GM23338 (cell line): ENCODE results near the gene DSG3. TPM values are rescaled to one million over a fixed set of nuclear protein-coding genes. Genes with fewer than 3 reads are reported as not detected.

Source experiments
- ATAC-seq: fragments of 200-7000 bp; cut with Tn5 transposase; 3 replicates; pipeline ENCODE4 v1.9.1; 2020
- DNase-seq: peaks from one replicate; pipeline ENCODE4 v3.0.0-alpha.2; 2015; ENCODE audit warnings: low spot score
- H2AFZ ChIP-seq: fragments of 200-600 bp; sonication (generic); 2 replicates; pipeline ENCODE4 v1.8.0; 2016; ENCODE audit warnings: antibody characterized with exemption, mild to moderate bottlenecking, moderate library complexity
- H3F3A ChIP-seq: fragments of 200-600 bp; sonication (generic); replicated peaks from 2 replicates; pipeline ENCODE4 v1.8.0; 2017; ENCODE audit warnings: antibody characterized with exemption, mixed run types, low read depth
- H3K27ac ChIP-seq: fragments of 200-600 bp; sonication (generic); 2 replicates; pipeline ENCODE4 v1.6.1; 2016; ENCODE audit warnings: low read depth
- H3K27me3 ChIP-seq: fragments of 200-600 bp; sonication (generic); 2 replicates; pipeline ENCODE4 v1.8.0; 2016; ENCODE audit warnings: mild to moderate bottlenecking, mixed run types, moderate library complexity; ENCODE audit not compliant: insufficient read depth
- H3K36me3 ChIP-seq: fragments of 200-600 bp; sonication (generic); 2 replicates; pipeline ENCODE4 v1.8.0; 2016; ENCODE audit warnings: mild to moderate bottlenecking; ENCODE audit not compliant: insufficient read depth
- H3K4me1 ChIP-seq: fragments of 200-600 bp; sonication (generic); 2 replicates; pipeline ENCODE4 v1.8.0; 2016; ENCODE audit warnings: mild to moderate bottlenecking, moderate library complexity; ENCODE audit not compliant: insufficient read depth
- H3K4me2 ChIP-seq: fragments of 200-600 bp; sonication (generic); 2 replicates; pipeline ENCODE4 v1.7.1; 2017; ENCODE audit warnings: mixed run types
- H3K4me3 ChIP-seq: fragments of 200-600 bp; sonication (generic); 2 replicates; pipeline ENCODE4 v1.6.1; 2016; ENCODE audit warnings: mixed run types
- H3K79me2 ChIP-seq: fragments of 200-600 bp; sonication (generic); replicated peaks from 2 replicates; pipeline ENCODE4 v1.8.0; 2017; ENCODE audit warnings: mild to moderate bottlenecking; ENCODE audit not compliant: insufficient read depth
- H3K9me2 ChIP-seq: fragments of 200-600 bp; sonication (generic); 2 replicates; pipeline ENCODE4 v1.8.0; 2017; ENCODE audit not compliant: insufficient read depth
- H4K20me1 ChIP-seq: fragments of 200-600 bp; sonication (generic); replicated peaks from 2 replicates; pipeline ENCODE4 v1.8.0; 2017; ENCODE audit warnings: mild to moderate bottlenecking; ENCODE audit not compliant: insufficient read depth
- H3K27ac Mint-ChIP-seq: 2 replicates; pipeline ENCODE4 v1.8.0; 2020; ENCODE audit warnings: inconsistent platforms, mild to moderate bottlenecking, moderate library complexity, mixed read lengths
- H3K27me3 Mint-ChIP-seq: 3 replicates; pipeline ENCODE4 v1.8.0; 2022; ENCODE audit warnings: low read depth, mild to moderate bottlenecking, moderate library complexity, mixed read lengths, inconsistent platforms; ENCODE audit not compliant: insufficient read depth, poor library complexity
- H3K36me3 Mint-ChIP-seq: 3 replicates; pipeline ENCODE4 v1.8.0; 2021; ENCODE audit warnings: low read depth, mild to moderate bottlenecking, inconsistent platforms, moderate library complexity, mixed read lengths
- H3K4me1 Mint-ChIP-seq: 3 replicates; pipeline ENCODE4 v1.8.0; 2020; ENCODE audit warnings: mild to moderate bottlenecking, inconsistent platforms, mixed read lengths
- H3K4me3 Mint-ChIP-seq: 3 replicates; pipeline ENCODE4 v1.8.0; 2021; ENCODE audit warnings: moderate library complexity, mild to moderate bottlenecking, inconsistent platforms, mixed read lengths
- H3K9me3 Mint-ChIP-seq: 3 replicates; pipeline ENCODE4 v1.8.0; 2020; ENCODE audit warnings: moderate library complexity, mild to moderate bottlenecking, inconsistent platforms, mixed read lengths
- NANOG ChIP-seq: IDR thresholded peaks from 2 replicates; pipeline ENCODE4 v1.6.1; 2016; ENCODE audit warnings: antibody characterized with exemption, borderline replicate concordance
- STAT1 ChIP-seq: IDR thresholded peaks from one replicate; pipeline ENCODE4 v1.6.1; 2016; ENCODE audit warnings: antibody characterized with exemption; ENCODE audit not compliant: unreplicated experiment
- ZNF114 ChIP-seq: fragments of 250-450 bp; sonication (Bioruptor Pico); IDR thresholded peaks from 2 replicates; pipeline ENCODE4 v1.5.0; 2020; ENCODE audit warnings: mild to moderate bottlenecking, moderate library complexity
- polyA plus RNA-seq: library from polyadenylated mRNA; unstranded; fragments of >200 nt; fragmentation: Nextera tagmentation; extraction: Ambion mirVana; gene quantifications from 2 replicates; pipeline ENCODE4 v1.2.1, GENCODE V29; 2016
- total RNA-seq: library from RNA; depleted of rRNA; stranded (reverse); fragments of >200 nt; shearing (Covaris generic); gene quantifications from 2 replicates; pipeline ENCODE4 v1.2.3, GENCODE V29; 2014
- TF ChIP-seq, protein P1 (sequence below): fragments of 250-450 bp; sonication (Bioruptor Pico); IDR thresholded peaks from 2 replicates; pipeline ENCODE4 v1.5.0; 2020; ENCODE audit warnings: mild to moderate bottlenecking, moderate library complexity
- TF ChIP-seq, protein P2 (sequence below), 2 experiments: fragments of 200-600 bp in 1 of 2; sonication (generic) in 1 of 2; conservative IDR thresholded peaks; 2 replicates each; pipeline versions ENCODE4 v1.5.1 to v1.6.1; 2016 to 2017; ENCODE audit warnings: antibody characterized with exemption in 2 of 2, low read depth in 2 of 2, mild to moderate bottlenecking in 2 of 2, moderate library complexity in 1 of 2

DSG3 gene
- total and polyA plus RNA-seq, 2 experiments from 2014 or later = 0.05 to 0.24 TPM

GRCh38 chr18:31428211-31428610 is 19.3 kb upstream of the DSG3 start (continued):
- TF ChIP-seq, protein P1, sequence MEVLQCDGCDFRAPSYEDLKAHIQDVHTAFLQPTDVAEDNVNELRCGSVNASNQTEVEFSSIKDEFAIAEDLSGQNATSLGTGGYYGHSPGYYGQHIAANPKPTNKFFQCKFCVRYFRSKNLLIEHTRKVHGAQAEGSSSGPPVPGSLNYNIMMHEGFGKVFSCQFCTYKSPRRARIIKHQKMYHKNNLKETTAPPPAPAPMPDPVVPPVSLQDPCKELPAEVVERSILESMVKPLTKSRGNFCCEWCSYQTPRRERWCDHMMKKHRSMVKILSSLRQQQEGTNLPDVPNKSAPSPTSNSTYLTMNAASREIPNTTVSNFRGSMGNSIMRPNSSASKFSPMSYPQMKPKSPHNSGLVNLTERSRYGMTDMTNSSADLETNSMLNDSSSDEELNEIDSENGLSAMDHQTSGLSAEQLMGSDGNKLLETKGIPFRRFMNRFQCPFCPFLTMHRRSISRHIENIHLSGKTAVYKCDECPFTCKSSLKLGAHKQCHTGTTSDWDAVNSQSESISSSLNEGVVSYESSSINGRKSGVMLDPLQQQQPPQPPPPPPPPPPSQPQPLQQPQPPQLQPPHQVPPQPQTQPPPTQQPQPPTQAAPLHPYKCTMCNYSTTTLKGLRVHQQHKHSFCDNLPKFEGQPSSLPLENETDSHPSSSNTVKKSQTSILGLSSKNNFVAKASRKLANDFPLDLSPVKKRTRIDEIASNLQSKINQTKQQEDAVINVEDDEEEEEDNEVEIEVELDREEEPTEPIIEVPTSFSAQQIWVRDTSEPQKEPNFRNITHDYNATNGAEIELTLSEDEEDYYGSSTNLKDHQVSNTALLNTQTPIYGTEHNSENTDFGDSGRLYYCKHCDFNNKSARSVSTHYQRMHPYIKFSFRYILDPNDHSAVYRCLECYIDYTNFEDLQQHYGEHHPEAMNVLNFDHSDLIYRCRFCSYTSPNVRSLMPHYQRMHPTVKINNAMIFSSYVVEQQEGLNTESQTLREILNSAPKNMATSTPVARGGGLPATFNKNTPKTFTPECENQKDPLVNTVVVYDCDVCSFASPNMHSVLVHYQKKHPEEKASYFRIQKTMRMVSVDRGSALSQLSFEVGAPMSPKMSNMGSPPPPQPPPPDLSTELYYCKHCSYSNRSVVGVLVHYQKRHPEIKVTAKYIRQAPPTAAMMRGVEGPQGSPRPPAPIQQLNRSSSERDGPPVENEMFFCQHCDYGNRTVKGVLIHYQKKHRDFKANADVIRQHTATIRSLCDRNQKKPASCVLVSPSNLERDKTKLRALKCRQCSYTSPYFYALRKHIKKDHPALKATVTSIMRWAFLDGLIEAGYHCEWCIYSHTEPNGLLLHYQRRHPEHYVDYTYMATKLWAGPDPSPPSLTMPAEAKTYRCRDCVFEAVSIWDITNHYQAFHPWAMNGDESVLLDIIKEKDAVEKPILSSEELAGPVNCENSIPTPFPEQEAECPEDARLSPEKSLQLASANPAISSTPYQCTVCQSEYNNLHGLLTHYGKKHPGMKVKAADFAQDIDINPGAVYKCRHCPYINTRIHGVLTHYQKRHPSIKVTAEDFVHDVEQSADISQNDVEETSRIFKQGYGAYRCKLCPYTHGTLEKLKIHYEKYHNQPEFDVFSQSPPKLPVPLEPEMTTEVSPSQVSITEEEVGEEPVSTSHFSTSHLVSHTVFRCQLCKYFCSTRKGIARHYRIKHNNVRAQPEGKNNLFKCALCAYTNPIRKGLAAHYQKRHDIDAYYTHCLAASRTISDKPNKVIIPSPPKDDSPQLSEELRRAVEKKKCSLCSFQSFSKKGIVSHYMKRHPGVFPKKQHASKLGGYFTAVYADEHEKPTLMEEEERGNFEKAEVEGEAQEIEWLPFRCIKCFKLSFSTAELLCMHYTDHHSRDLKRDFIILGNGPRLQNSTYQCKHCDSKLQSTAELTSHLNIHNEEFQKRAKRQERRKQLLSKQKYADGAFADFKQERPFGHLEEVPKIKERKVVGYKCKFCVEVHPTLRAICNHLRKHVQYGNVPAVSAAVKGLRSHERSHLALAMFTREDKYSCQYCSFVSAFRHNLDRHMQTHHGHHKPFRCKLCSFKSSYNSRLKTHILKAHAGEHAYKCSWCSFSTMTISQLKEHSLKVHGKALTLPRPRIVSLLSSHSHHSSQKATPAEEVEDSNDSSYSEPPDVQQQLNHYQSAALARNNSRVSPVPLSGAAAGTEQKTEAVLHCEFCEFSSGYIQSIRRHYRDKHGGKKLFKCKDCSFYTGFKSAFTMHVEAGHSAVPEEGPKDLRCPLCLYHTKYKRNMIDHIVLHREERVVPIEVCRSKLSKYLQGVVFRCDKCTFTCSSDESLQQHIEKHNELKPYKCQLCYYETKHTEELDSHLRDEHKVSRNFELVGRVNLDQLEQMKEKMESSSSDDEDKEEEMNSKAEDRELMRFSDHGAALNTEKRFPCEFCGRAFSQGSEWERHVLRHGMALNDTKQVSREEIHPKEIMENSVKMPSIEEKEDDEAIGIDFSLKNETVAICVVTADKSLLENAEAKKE = no peak

- H3K4me1 ChIP-seq = peaks cover 3% of the 10 kb centered on the region
- no peaks in the 10 kb centered on the region for H3K9me2 ChIP-seq
- Mint-ChIP-seq H3K4me1 (peaks cover 7% of the 10 kb centered on the region), H3K27me3 (peaks cover 2% of the 10 kb centered on the region), H3K27ac (no peak overlapping the region), H3K36me3 (no peaks in the 10 kb centered on the region), H3K9me3 (peaks cover 4% of the 10 kb centered on the region; the same call in 2 of the 3 replicates), H3K4me3 (no peak overlapping the region)
- peak overlapping the region; percentile 60; the same call in 1 of the 2 replicates for H3K4me2 ChIP-seq
- no peaks in the 10 kb centered on the region for H4K20me1 ChIP-seq
- H2AFZ ChIP-seq = peak overlapping the region; percentile 97
- H3F3A ChIP-seq = no peaks in the 10 kb centered on the region
- ATAC-seq (peak; percentile 89), DNase-seq (peak; percentile 61)
- H3K27ac ChIP-seq = no peak overlapping the region
- H3K4me3 ChIP-seq = no peak overlapping the region
- H3K27me3 ChIP-seq = no peaks in the 10 kb centered on the region
- H3K79me2 ChIP-seq = no peaks in the 10 kb centered on the region
- no peaks in the 10 kb centered on the region for H3K36me3 ChIP-seq
- TF ChIP-seq, protein P2, sequence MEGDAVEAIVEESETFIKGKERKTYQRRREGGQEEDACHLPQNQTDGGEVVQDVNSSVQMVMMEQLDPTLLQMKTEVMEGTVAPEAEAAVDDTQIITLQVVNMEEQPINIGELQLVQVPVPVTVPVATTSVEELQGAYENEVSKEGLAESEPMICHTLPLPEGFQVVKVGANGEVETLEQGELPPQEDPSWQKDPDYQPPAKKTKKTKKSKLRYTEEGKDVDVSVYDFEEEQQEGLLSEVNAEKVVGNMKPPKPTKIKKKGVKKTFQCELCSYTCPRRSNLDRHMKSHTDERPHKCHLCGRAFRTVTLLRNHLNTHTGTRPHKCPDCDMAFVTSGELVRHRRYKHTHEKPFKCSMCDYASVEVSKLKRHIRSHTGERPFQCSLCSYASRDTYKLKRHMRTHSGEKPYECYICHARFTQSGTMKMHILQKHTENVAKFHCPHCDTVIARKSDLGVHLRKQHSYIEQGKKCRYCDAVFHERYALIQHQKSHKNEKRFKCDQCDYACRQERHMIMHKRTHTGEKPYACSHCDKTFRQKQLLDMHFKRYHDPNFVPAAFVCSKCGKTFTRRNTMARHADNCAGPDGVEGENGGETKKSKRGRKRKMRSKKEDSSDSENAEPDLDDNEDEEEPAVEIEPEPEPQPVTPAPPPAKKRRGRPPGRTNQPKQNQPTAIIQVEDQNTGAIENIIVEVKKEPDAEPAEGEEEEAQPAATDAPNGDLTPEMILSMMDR (conservative IDR thresholded peaks at IDR 0.05; ENCODE audit: low read depth in 2 of 2) = no peak
- TF ChIP-seq, protein P1 = no peak
- no peak for TF ChIP-seq ZNF114 (CRISPR knock-in tag)
- TF ChIP-seq NANOG = no peak
- no peak for TF ChIP-seq STAT1
These were observed 17.9 kb upstream of the DSG3 start for GRCh38 chr18:31429623-31430022.
